GM20000 (cell line): ENCODE results near the gene FMNL3.
"Not testable (repeated sequence)": the region's sequence is repeated elsewhere in the genome, so short reads cannot be mapped to it uniquely, and the experiment has no call there.

Source experiments
- DNase-seq: peaks from one replicate; pipeline ENCODE4 v3.0.0; 2012; ENCODE audit warnings: low spot score
- TF ChIP-seq, protein P1 (sequence below): IDR thresholded peaks from 2 replicates; pipeline ENCODE4 v1.5.1; 2012; ENCODE audit warnings: mild to moderate bottlenecking, control low read depth; ENCODE audit errors: extremely low read depth, missing control alignments

The FMNL3 gene

GRCh38 chr12:49740930-49741881, 34.0 kb upstream of the FMNL3 start, which contains the start of gene TMBIM6:
TMBIM6 (plus strand) TSS chr12:49741557; CDS start chr12:49752494, 10,937 bp downstream.
- DNase-seq = peak; percentile 92
- TF ChIP-seq, protein P1, sequence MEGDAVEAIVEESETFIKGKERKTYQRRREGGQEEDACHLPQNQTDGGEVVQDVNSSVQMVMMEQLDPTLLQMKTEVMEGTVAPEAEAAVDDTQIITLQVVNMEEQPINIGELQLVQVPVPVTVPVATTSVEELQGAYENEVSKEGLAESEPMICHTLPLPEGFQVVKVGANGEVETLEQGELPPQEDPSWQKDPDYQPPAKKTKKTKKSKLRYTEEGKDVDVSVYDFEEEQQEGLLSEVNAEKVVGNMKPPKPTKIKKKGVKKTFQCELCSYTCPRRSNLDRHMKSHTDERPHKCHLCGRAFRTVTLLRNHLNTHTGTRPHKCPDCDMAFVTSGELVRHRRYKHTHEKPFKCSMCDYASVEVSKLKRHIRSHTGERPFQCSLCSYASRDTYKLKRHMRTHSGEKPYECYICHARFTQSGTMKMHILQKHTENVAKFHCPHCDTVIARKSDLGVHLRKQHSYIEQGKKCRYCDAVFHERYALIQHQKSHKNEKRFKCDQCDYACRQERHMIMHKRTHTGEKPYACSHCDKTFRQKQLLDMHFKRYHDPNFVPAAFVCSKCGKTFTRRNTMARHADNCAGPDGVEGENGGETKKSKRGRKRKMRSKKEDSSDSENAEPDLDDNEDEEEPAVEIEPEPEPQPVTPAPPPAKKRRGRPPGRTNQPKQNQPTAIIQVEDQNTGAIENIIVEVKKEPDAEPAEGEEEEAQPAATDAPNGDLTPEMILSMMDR = peak; percentile 73

GRCh38 chr12:49740277-49740676, 33.1 kb upstream of the FMNL3 start:
- not testable (repeated sequence) for DNase-seq

- not testable (repeated sequence) for DNase-seq
Observed at GRCh38 chr12:49738721-49739120, 31.5 kb upstream of the FMNL3 start.

GRCh38 chr12:49734900-49735299, 27.7 kb upstream of the FMNL3 start:
- DNase-seq = not testable (repeated sequence)

DNA sequence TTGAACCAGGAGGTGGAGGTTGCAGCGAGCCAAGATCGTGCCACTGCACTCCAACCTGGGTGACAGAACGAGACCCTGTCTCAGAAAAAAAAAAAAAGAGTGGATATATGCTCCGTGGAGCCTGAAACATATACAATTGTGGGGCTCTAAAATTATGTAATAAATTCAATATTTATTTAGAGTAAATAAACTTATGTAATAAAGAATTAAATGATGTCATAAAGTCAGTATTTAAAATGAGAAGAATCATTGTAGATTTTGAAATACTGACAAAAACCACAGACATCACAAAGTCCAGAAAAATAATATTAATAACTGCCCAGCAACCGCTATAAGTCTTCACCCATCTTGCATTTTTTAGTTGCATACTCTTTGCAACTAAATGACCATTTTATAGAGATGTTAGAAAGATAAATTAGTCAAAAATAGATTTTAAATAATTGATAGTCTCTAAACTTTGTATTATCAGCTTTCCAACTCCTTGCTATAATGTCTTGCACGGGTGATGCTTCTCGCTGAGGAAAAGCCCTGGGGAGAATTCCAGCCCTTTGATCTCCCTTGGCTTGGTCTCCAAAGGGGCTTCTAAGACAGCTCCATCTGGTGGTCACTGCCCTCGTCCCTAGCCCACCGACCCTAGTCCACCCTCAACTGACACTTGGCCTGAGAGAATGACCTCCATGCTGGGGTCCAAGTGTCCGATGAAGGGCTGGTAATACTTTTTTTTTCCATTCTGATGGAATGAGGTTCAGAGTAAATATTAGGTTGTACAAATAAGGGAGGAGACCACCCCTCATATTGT, 26.2 kb upstream of the FMNL3 start:
- no peak for DNase-seq
- TF ChIP-seq, protein P1 = no peak

- DNase-seq = no peak
- TF ChIP-seq, protein P1 = no peak
Observed at GRCh38 chr12:49730568-49731101, 23.4 kb upstream of the FMNL3 start.

- TF ChIP-seq, protein P1 = no peak
- DNase-seq = no peak
Observed at GRCh38 chr12:49730050-49730449, 22.8 kb upstream of the FMNL3 start.

DNA sequence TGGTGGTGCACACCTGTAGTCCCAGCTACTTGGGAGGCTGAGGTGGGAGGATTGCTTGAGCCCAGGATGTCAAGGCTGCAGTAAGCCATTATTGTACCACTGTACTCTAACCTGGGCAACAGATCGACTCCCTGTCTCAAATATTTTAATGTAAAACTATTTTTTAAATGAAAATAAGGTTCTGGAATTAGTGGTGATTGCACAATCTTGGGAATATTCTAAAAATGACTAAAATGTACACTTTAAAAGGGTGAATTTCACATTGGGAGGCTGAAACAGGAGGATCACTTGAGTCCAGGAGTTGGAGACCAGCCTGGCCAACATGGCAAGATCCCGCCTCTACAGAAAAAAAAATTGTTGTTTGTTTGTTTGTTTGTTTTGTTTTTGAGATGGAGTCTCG, 21.2 kb upstream of the FMNL3 start:
- TF ChIP-seq, protein P1 = no peak
- DNase-seq = no peak

GRCh38 chr12:49721355-49721754, 14.2 kb upstream of the FMNL3 start:
- DNase-seq = not testable (repeated sequence)
